ENCODE measurements around the gene PLA2G2F.
A peak's percentile ranks its signal among the peaks of the same experiment; 100 is the strongest.

The PLA2G2F gene

DNA sequence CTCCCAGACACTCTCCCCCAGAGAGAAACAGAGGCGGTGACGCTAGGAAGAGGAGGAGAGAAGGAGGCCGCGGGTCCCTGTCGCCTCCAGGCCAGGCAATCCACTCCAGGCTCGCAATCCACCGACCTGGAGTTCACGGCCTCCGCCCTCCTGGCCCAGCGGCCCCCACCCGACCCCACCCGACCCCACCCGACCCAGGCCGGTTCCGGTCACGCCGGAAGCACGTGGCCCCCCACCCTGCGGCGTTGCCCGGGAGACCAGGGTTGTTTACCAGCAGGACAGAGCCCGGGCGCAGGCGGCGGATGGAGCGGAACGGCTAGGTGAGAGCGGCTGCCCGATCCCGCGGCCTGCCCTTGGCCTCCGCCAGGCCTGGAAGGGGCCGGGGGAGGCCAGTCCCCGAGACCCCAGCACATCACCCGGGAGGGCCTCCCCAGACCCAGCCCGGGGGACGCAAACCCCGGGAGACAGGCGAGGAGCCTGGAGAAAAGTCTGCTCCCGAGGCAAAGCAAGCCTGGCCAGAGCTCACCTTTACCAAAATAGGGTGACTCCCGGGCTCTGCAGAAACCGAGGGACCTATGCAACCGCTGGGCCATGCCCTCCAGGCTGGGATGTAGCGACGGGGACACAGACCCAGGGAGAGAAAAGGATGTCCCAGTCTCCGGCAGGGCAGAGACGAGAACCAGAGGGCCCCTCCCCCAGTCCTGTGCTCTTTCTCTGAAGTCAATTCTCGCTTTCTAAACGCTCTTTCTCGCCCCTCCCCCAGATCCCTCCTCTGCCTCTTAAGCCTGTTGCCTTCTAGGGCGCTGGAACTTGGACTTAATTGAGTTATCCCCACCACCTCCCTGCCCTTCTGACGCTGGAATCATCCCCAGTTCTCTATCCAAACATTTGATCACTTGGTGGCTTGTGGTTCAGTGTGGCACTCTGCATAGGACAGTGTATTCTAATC lies 47.0 kb downstream of the PLA2G2F start, which contains the start of the genes PLA2G2C and UBXN10:
TSS of gene PLA2G2C (minus strand) at position 685 of the 949 bp plus-strand sequence. CDS start 9,155 bp downstream, outside the sequence.
TSS of gene UBXN10 (plus strand) at position 263 of the 949 bp plus-strand sequence. CDS start 4,466 bp downstream, outside the sequence.
- peaks cover 74 to 99% (median 90%) of the 10 kb centered on the region in 10 experiments for H3K4me1 ChIP-seq
- no peaks in the 10 kb centered on the region for H3K27me3 ChIP-seq
- peaks cover 0 to 4% (median 0%) of the 10 kb centered on the region in 11 experiments; a peak in 2 of 22 replicates for H3K36me3 ChIP-seq
- no peaks in the 10 kb centered on the region for H4K20me1 ChIP-seq
- peak within 1 kb of the TSS; percentile 81 to 92 (median 88) for H3K9ac ChIP-seq
- no peak for TF ChIP-seq Cebpa-rat (IDR thresholded peaks at IDR 0.05)
- no peaks in the 10 kb centered on the region for H3K9me3 ChIP-seq (replicated peaks in 1 of 11)
- H3K4me2 ChIP-seq, result peak within 1 kb of the TSS; percentile 93 to 99 (median 96)
- peak within 1 kb of the TSS; percentile 47 to 74 (median 63) for H3K4me3 ChIP-seq
- peak within 1 kb of the TSS; percentile 85 to 97 (median 96) for H3K27ac ChIP-seq

DNA sequence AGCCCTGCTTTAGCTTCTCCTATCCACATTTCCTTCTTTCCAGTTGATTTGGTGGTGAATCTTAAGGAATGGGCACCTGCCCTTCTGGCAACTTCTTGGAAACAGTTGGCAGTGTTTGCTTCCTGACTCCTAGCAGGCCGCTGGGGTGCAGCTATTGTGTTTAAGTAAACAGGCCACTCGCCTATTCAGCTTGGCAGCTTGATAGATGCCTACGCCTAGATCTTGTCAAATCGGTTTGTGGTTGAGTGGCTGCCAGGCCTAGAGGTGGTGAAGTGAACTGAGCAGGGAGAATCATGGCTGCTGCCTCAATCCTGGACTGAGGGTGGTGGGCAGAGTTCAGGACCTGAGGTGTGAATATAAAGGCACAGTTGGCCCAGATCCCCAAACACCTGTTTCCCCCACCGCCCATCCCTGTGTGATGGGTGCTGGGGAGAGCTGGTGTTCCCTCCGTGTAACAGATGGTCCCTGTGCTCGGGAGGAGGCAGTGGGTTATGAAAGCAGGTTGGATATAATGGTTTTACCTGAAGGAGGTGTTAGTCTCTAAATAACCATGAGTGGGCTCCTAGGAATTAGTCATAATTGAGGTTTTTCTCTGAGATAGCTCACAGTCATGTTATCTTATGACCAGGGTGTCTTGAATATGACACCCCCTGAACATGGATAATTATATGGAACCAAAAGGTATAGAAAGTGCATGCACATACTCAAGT lies 48.1 kb downstream of the PLA2G2F start:
- peak overlapping the region; percentile 15 to 97 (median 96); a peak in 21 of 22 replicates for H3K27ac ChIP-seq
- peak overlapping the region; percentile 31 to 92 (median 85); a peak in 17 of 22 replicates for H3K9ac ChIP-seq
- H4K20me1 ChIP-seq, result no peaks in the 10 kb centered on the region
- no peaks in the 10 kb centered on the region for H3K9me3 ChIP-seq (replicated peaks in 1 of 11)
- H3K4me3 ChIP-seq, result peak overlapping the region in 7 of 10 experiments; percentile 5 to 74 (median 62); a peak in 9 of 20 replicates
- TF ChIP-seq Cebpa-rat (IDR thresholded peaks at IDR 0.05), result no peak
- peak overlapping the region; percentile 93 to 99 (median 96) for H3K4me2 ChIP-seq
- H3K4me1 ChIP-seq, result peaks cover 74 to 99% (median 91%) of the 10 kb centered on the region in 10 experiments
- H3K36me3 ChIP-seq, result peaks cover 0 to 5% (median 0%) of the 10 kb centered on the region in 11 experiments; a peak in 2 of 22 replicates
- no peaks in the 10 kb centered on the region for H3K27me3 ChIP-seq

DNA sequence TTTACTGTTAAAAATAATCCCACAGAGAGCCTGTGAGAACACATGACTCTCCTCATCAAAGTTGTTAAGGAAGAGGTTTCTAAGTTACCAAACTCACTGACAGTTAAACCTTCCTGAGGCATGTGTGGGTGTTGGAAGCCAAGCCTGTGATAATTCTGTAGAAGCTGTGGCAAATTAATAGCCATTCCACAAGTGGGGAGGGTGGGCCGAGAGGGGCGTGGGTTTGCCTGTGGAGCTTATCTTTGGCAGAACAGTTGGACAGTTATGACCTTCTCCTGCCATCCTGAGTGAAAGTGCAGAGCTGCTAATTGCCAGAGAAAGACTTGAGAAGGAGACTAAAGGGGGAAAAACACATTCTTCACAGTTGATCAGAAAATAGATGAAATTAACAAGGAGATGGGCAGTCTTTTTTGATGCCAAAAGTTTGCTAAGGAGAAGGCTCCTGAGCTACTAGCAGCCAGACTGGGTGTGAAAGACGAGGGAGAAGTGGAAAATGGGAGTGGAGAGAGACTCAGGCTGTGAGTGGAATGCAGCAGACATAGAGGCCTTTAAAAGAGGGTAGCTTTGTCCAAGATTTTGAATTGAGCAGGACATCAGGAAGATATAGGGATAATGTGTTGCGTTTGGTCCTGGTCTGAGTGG lies 48.8 kb downstream of the PLA2G2F start:
- Histone ChIP-seq H3K9ac (peak overlapping the region in 8 of 11 experiments; percentile 12 to 92 (median 42); a peak in 12 of 22 replicates), H3K36me3 (peaks cover 0 to 5% (median 0%) of the 10 kb centered on the region in 11 experiments; a peak in 2 of 22 replicates), H3K4me3 (peak overlapping the region in 4 of 10 experiments; percentile 5 to 67 (median 34); a peak in 2 of 20 replicates), H3K9me3 (replicated peaks in 1 of 11) (no peaks in the 10 kb centered on the region), H3K4me2 (peak overlapping the region; percentile 93 to 99 (median 96)), H3K27ac (peak overlapping the region in 10 of 11 experiments; percentile 91 to 97 (median 96); a peak in 19 of 22 replicates), H4K20me1 (no peaks in the 10 kb centered on the region), H3K4me1 (peaks cover 74 to 99% (median 91%) of the 10 kb centered on the region in 10 experiments), H3K27me3 (no peaks in the 10 kb centered on the region)
- TF ChIP-seq Cebpa-rat (IDR thresholded peaks at IDR 0.05), result no peak

DNA sequence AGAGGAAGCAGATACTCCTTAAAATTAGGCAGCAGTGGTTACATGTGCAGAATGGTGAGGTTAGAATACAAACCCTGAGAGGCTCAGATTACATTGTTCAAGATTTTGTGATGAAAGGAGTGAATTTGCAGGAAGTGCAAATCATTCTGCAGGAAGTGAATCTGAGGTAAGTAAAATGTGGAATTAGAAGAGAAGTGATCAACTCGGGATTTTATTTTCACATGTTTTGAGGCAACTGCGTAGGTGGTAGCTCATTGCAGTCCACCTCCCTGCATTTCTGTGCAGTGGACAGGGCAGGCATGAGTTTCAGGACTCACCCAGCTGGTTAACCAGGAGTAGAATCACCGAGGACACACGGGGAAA lies 49.3 kb downstream of the PLA2G2F start:
- TF ChIP-seq Cebpa-rat (IDR thresholded peaks at IDR 0.05), result no peak
- H3K4me2 ChIP-seq, result peak overlapping the region; percentile 93 to 99 (median 96)
- peak overlapping the region in 8 of 11 experiments; percentile 8 to 92 (median 32); a peak in 10 of 22 replicates for H3K9ac ChIP-seq
- H3K4me3 ChIP-seq, result peak overlapping the region in 1 of 10 experiments; percentile 19; a peak in 1 of 20 replicates
- H3K27me3 ChIP-seq, result no peaks in the 10 kb centered on the region
- no peaks in the 10 kb centered on the region for H3K9me3 ChIP-seq (replicated peaks in 1 of 11)
- H3K36me3 ChIP-seq, result peaks cover 0 to 5% (median 0%) of the 10 kb centered on the region in 11 experiments; a peak in 2 of 22 replicates
- no peaks in the 10 kb centered on the region for H4K20me1 ChIP-seq
- H3K4me1 ChIP-seq, result peaks cover 72 to 99% (median 90%) of the 10 kb centered on the region in 10 experiments
- H3K27ac ChIP-seq, result peak overlapping the region in 9 of 11 experiments; percentile 94 to 97 (median 96); a peak in 16 of 22 replicates

DNA sequence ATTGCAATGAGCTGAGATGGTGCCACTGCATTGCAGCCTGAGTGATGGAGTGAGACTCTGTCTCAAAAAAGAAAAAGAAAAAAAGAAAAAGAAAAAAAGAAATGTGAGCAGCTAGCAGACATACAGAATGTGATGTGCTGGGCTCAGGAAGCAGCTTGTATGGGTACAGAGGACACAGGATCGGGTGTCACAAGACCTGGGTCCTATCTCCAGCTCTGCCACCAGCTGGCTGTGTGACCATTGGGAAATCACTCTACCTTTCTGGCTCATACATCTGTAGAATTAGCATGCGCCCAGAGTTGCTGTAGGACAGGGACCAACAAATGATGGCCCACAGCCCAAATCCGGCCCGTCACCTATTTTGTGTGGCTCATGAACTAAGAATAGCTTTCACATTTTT lies 50.5 kb downstream of the PLA2G2F start:
- H3K4me2 ChIP-seq, result peak overlapping the region; percentile 16 to 99 (median 96); a peak in 16 of 22 replicates

DNA sequence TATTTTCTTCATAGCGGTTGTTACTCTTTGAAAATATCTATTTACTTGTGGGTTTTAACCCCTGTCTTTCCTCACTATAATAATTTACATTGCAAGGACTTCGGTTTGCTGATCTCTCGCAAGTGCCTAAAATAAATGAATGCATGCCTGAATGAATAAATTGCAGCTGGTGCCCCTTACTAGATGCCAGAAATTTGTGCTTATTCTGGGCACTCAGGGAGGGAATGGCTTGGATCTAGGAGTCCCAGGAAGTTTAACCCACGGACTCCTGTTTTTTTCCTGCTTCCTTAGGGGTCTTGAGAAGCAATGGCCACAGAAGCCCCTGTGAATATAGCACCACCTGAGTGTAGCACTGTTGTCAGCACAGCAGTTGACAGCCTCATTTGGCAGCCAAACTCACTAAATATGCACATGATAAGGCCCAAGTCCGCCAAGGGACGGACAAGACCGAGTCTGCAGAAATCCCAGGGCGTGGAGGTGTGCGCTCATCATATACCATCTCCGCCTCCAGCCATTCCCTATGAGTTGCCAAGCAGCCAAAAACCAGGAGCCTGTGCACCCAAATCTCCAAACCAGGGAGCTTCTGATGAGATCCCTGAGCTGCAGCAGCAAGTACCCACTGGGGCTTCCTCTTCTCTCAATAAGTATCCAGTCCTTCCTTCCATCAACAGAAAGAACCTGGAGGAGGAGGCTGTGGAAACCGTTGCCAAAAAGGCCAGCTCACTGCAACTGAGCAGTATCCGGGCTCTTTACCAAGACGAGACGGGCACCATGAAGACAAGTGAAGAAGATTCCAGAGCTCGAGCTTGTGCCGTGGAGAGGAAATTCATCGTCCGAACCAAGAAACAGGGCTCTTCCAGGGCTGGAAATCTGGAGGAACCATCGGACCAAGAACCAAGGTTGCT lies 51.4 kb downstream of the PLA2G2F start:
- Histone ChIP-seq H3K4me2 (peak overlapping the region in 10 of 11 experiments; percentile 17 to 96 (median 50); a peak in 13 of 22 replicates), H4K20me1 (no peaks in the 10 kb centered on the region), H3K27ac (no peak overlapping the region), H3K36me3 (peaks cover 0 to 5% (median 0%) of the 10 kb centered on the region in 11 experiments; a peak in 2 of 22 replicates), H3K9me3 (replicated peaks in 1 of 11) (no peaks in the 10 kb centered on the region), H3K4me1 (peaks cover 71 to 99% (median 86%) of the 10 kb centered on the region in 10 experiments), H3K27me3 (no peaks in the 10 kb centered on the region), H3K4me3 (no peak overlapping the region), H3K9ac (no peak overlapping the region)
- TF ChIP-seq Cebpa-rat (IDR thresholded peaks at IDR 0.05), result no peak

More for the DNA sequence above, 50.5 kb downstream of the PLA2G2F start:
- H3K27me3 ChIP-seq, result no peaks in the 10 kb centered on the region
- H3K9me3 ChIP-seq (replicated peaks in 1 of 11), result no peaks in the 10 kb centered on the region
- H4K20me1 ChIP-seq, result no peaks in the 10 kb centered on the region
- peaks cover 0 to 5% (median 0%) of the 10 kb centered on the region in 11 experiments; a peak in 2 of 22 replicates for H3K36me3 ChIP-seq
- no peak overlapping the region for H3K9ac ChIP-seq
- H3K27ac ChIP-seq, result peak overlapping the region in 1 of 11 experiments; percentile 96; a peak in 1 of 22 replicates
- H3K4me1 ChIP-seq, result peaks cover 71 to 99% (median 86%) of the 10 kb centered on the region in 10 experiments
- H3K4me3 ChIP-seq, result no peak overlapping the region
- no peak for TF ChIP-seq Cebpa-rat (IDR thresholded peaks at IDR 0.05)

DNA sequence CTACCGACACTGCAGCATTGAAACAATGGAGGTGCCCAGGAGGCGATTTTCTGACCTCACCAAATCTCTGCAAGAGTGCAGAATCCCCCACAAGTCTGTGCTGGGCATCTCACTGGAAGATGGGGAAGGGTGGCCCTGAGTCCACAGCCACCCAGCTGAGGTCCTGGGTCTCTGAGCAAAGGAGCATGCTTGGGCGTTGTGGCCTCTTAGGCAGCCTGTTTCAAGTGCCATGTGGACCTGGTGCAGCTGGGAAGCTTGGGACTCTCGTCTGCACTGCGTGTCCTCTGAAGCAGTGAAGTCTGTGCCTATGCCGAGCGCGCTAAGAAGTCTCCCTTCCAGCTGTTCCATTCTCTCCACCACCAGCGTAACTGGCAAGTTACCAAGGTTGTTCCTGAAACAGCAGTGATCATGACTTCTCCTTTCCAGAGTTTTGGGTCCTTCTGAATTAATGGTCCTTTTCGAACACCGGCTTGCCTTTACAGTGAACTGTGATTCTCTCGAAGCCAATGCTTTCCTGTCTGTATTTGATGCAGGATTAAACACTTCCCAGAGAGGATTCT lies 52.2 kb downstream of the PLA2G2F start:
- Histone ChIP-seq H3K36me3 (peaks cover 0 to 5% (median 0%) of the 10 kb centered on the region in 11 experiments; a peak in 2 of 22 replicates), H3K4me2 (peak overlapping the region in 6 of 11 experiments; percentile 39 to 96 (median 74); a peak in 11 of 22 replicates), H3K27ac (no peak overlapping the region), H3K4me3 (no peak overlapping the region), H3K9me3 (replicated peaks in 1 of 11) (no peaks in the 10 kb centered on the region), H3K27me3 (no peaks in the 10 kb centered on the region), H3K9ac (no peak overlapping the region), H3K4me1 (peaks cover 68 to 100% (median 86%) of the 10 kb centered on the region in 10 experiments), H4K20me1 (no peaks in the 10 kb centered on the region)
- TF ChIP-seq Cebpa-rat (IDR thresholded peaks at IDR 0.05), result no peak

Measured in BLaER1 treated with 17β-estradiol and CSF1 and Interleukin-3, amounts not matched to agents 10 nM and 100 nM (cell line).